H1 (cell line): Measurements from ENCODE around the gene VAT1L. TPM values are rescaled to one million over a fixed set of nuclear protein-coding genes. Genes with fewer than 3 reads are reported as not detected.

Experiments
- CTCF ChIA-PET: fragments of 300-600 bp; sonication (Branson Sonifier 250); formaldehyde crosslinking; loops from one replicate; lab custom pipeline; 2021; ENCODE audit not compliant: partially characterized antibody; lab: Charles Lee
- POLR2A ChIA-PET: fragments of 300-600 bp; sonication (Branson Sonifier 250); formaldehyde crosslinking; loops from one replicate; lab custom pipeline; 2021; ENCODE audit warnings: inconsistent platforms; ENCODE audit not compliant: partially characterized antibody; lab: Charles Lee
- DNase-seq, 2 experiments: peaks; one replicate each; pipeline versions ENCODE4 v3.0.0 to v3.0.0-alpha.2; 2010 to 2022; ENCODE audit warnings: low spot score in 2 of 2, low read depth in 1 of 2, mixed read lengths in 1 of 2
- FAIRE-seq: peaks from 2 replicates; lab custom pipeline; 2011; peaks lifted over from hg19 to GRCh38; lab: Jason Lieb, UNC
- H2AFZ ChIP-seq: 2 replicates; pipeline ENCODE4 v1.8.1; 2012; ENCODE audit warnings: low read length, inconsistent platforms
- H2AK5ac ChIP-seq: 2 replicates; pipeline ENCODE4 v1.6.1; 2013; ENCODE audit warnings: low read depth, low read length
- H2BK120ac ChIP-seq: replicated peaks from 2 replicates; pipeline ENCODE3; 2013; ENCODE audit warnings: low read depth, low read length, inconsistent platforms
- H2BK12ac ChIP-seq: 2 replicates; pipeline ENCODE4 v1.6.1; 2013; ENCODE audit warnings: low read depth, low read length
- H2BK15ac ChIP-seq: 2 replicates; pipeline ENCODE4 v1.6.1; 2013; ENCODE audit warnings: low read length
- H2BK20ac ChIP-seq: 2 replicates; pipeline ENCODE4 v1.6.1; 2013; ENCODE audit warnings: low read length
- H2BK5ac ChIP-seq: 2 replicates; pipeline ENCODE4 v1.6.1; 2013; ENCODE audit warnings: low read depth, low read length
- H3K14ac ChIP-seq: 2 replicates; pipeline ENCODE4 v1.6.1; 2013; ENCODE audit warnings: inconsistent platforms; ENCODE audit not compliant: insufficient read length
- H3K18ac ChIP-seq: 2 replicates; pipeline ENCODE4 v1.6.1; 2013; ENCODE audit warnings: low read length; ENCODE audit errors: extremely low read depth
- H3K23ac ChIP-seq: 2 replicates; pipeline ENCODE4 v1.6.1; 2013; ENCODE audit warnings: inconsistent platforms; ENCODE audit not compliant: insufficient read length
- H3K23me2 ChIP-seq: 2 replicates; pipeline ENCODE4 v1.6.1; 2013; ENCODE audit warnings: low read depth, low read length
- H3K27ac ChIP-seq: 2 replicates; pipeline ENCODE4 v1.6.1; 2011; ENCODE audit warnings: low read depth, low read length, inconsistent platforms
- H3K27me3 ChIP-seq, 4 experiments: replicated peaks in 1 of 4; 1 replicate in 1 of 4; 2 replicates in 3 of 4; pipeline versions ENCODE4 v1.6.1 to v1.8.1; 2011 to 2013; ENCODE audit warnings: low read length in 3 of 4, mild to moderate bottlenecking in 3 of 4, inconsistent platforms in 2 of 4, mixed read lengths in 2 of 4, moderate library complexity in 1 of 4; ENCODE audit not compliant: control insufficient read depth in 3 of 4, insufficient read depth in 3 of 4; ENCODE audit errors: extremely low read depth in 1 of 4
- H3K36me3 ChIP-seq, 4 experiments: 2 replicates each; pipeline versions ENCODE4 v1.6.1 to v1.8.1; 2011 to 2013; ENCODE audit warnings: mild to moderate bottlenecking in 4 of 4, low read length in 3 of 4, moderate library complexity in 2 of 4, control low read depth in 1 of 4, inconsistent platforms in 1 of 4; ENCODE audit not compliant: insufficient read depth in 4 of 4, control insufficient read depth in 2 of 4
- H3K4ac ChIP-seq: replicated peaks from 2 replicates; pipeline ENCODE3; 2013; ENCODE audit warnings: low read length, low read depth, mixed read lengths, inconsistent platforms; ENCODE audit not compliant: insufficient read length
- H3K4me1 ChIP-seq, 4 experiments: replicated peaks in 1 of 4; 1 replicate in 1 of 4; 2 replicates in 3 of 4; pipeline versions ENCODE4 v1.6.1 to v1.8.1; 2011 to 2013; ENCODE audit warnings: low read length in 3 of 4, inconsistent platforms in 2 of 4, mixed read lengths in 1 of 4; ENCODE audit not compliant: insufficient read depth in 4 of 4, control insufficient read depth in 3 of 4
- H3K4me2 ChIP-seq, 2 experiments: 2 replicates each; pipeline versions ENCODE4 v1.6.1 to v1.8.1; 2011 to 2013; ENCODE audit warnings: low read depth in 2 of 2, low read length in 2 of 2, control low read depth in 1 of 2, inconsistent platforms in 1 of 2, mild to moderate bottlenecking in 1 of 2; ENCODE audit not compliant: insufficient read depth in 1 of 2
- H3K4me3 ChIP-seq, 4 experiments: fragments of 200-600, 300-600 bp in 1 of 4; sonication (generic), shearing (Covaris generic), sonication (Bioruptor Twin) in 1 of 4; 2 replicates each; pipeline versions ENCODE4 v1.5.1 to v1.8.1; 2011 to 2016; ENCODE audit warnings: low read length in 4 of 4, low read depth in 3 of 4, control low read depth in 2 of 4, inconsistent platforms in 2 of 4, mild to moderate bottlenecking in 2 of 4, mixed read lengths in 1 of 4, moderate library complexity in 1 of 4; ENCODE audit not compliant: insufficient read depth in 2 of 4; ENCODE audit errors: extremely low read depth in 1 of 4
- H3K56ac ChIP-seq: replicated peaks from 2 replicates; pipeline ENCODE3; 2013; ENCODE audit warnings: low read depth, mild to moderate bottlenecking, mixed read lengths, low read length, inconsistent platforms; ENCODE audit not compliant: insufficient read length
- H3K79me1 ChIP-seq: 2 replicates; pipeline ENCODE4 v1.6.1; 2013; ENCODE audit warnings: low read depth, low read length, control low read depth
- H3K79me2 ChIP-seq, 2 experiments: 2 replicates each; pipeline versions ENCODE4 v1.6.1 to v1.8.1; 2012 to 2013; ENCODE audit warnings: low read length in 2 of 2, mild to moderate bottlenecking in 2 of 2, inconsistent platforms in 1 of 2; ENCODE audit not compliant: insufficient read depth in 2 of 2, control insufficient read depth in 1 of 2
- H3K9ac ChIP-seq, 4 experiments: replicated peaks in 1 of 4; 1 replicate in 1 of 4; 2 replicates in 3 of 4; pipeline versions ENCODE4 v1.6.1 to v1.8.1; 2011 to 2013; ENCODE audit warnings: low read depth in 3 of 4, low read length in 3 of 4, control low read depth in 2 of 4, mild to moderate bottlenecking in 2 of 4, moderate library complexity in 2 of 4, inconsistent platforms in 1 of 4; ENCODE audit errors: extremely low read depth in 1 of 4
- H3K9me3 ChIP-seq, 2 experiments: 2 replicates each; pipeline versions ENCODE4 v1.6.1 to v1.8.1; 2012 to 2013; ENCODE audit warnings: mild to moderate bottlenecking in 2 of 2, moderate library complexity in 2 of 2, control low read depth in 1 of 2, inconsistent platforms in 1 of 2, low read depth in 1 of 2, low read length in 1 of 2, mixed read lengths in 1 of 2; ENCODE audit not compliant: insufficient read depth in 2 of 2
- H4K20me1 ChIP-seq, 2 experiments: replicated peaks in 1 of 2; 2 replicates each; pipeline versions ENCODE3 to v1.8.1; 2011 to 2013; ENCODE audit warnings: inconsistent platforms in 2 of 2, low read length in 2 of 2, mild to moderate bottlenecking in 1 of 2; ENCODE audit not compliant: insufficient read depth in 2 of 2, control insufficient read depth in 1 of 2
- H4K5ac ChIP-seq: 2 replicates; pipeline ENCODE4 v1.6.1; 2013; ENCODE audit warnings: low read length, low read depth, mixed read lengths, inconsistent platforms; ENCODE audit not compliant: insufficient read length
- H4K8ac ChIP-seq: 2 replicates; pipeline ENCODE4 v1.8.0; 2013; ENCODE audit warnings: mild to moderate bottlenecking, moderate library complexity, low read length, inconsistent platforms; ENCODE audit not compliant: insufficient read depth; ENCODE audit errors: extremely low read depth
- H4K91ac ChIP-seq: replicated peaks from 2 replicates; pipeline ENCODE3; 2013; ENCODE audit warnings: low read length, mixed read lengths, inconsistent platforms; ENCODE audit not compliant: insufficient read length
- CBX5 ChIP-seq: fragments of 300-800, 300-1000 bp; sonication (generic); IDR thresholded peaks from 2 replicates; pipeline ENCODE4 v1.7.1; 2016; ENCODE audit warnings: antibody characterized with exemption, low read length, low read depth
- RNF2 ChIP-seq: fragments of 200-900, 300-1000 bp; sonication (generic); IDR thresholded peaks from 2 replicates; pipeline ENCODE4 v1.7.1; 2016; ENCODE audit warnings: borderline replicate concordance, low read depth, mild to moderate bottlenecking, antibody characterized with exemption, low read length; ENCODE audit not compliant: poor library complexity, severe bottlenecking; ENCODE audit errors: missing control alignments
- SIX5 ChIP-seq: IDR thresholded peaks from 2 replicates; pipeline ENCODE4 v1.6.1; 2011; ENCODE audit warnings: mild to moderate bottlenecking, low read depth, low read length
- WGBS, 2 experiments: shearing (Covaris generic) in 1 of 2; methylation state at CpG; one replicate each; pipeline versions ENCODE4 v1.1.6 to v1.1.7; 2013 to 2015; ENCODE audit warnings: low lambda C conversion rate in 2 of 2, mixed read lengths in 2 of 2, inconsistent platforms in 1 of 2, low coverage in 1 of 2, missing lambda C conversion rate in 1 of 2; ENCODE audit not compliant: insufficient replicate concordance in 2 of 2, insufficient coverage in 1 of 2, insufficient read length in 1 of 2; ENCODE audit errors: extremely low coverage in 1 of 2, missing lambda C conversion rate in 1 of 2; 5-methylcytosine and 5-hydroxymethylcytosine counted together
- polyA plus RNA-seq, 7 experiments: library from polyadenylated mRNA; depleted of rRNA in 3 of 7; stranded (reverse) in 5 of 7; unstranded in 2 of 7; fragments of >200 nt in 5 of 7; fragments of 200-250 nt in 2 of 7; gene quantifications; 1 replicate in 5 of 7; 2 replicates in 1 of 7; 4 replicates in 1 of 7; pipeline versions ENCODE4 v1.2.1 to v1.2.3, GENCODE V29; 2011 to 2013; ENCODE audit warnings: missing spikeins in 2 of 7, mixed read lengths in 2 of 7
- total RNA-seq: library from RNA; stranded (reverse); fragmentation: NEBNext Ultra II Directional; extraction: Animal tissue kit (Norgen Biotek cat#: 25700); gene quantifications from 2 replicates; pipeline ENCODE4 v1.2.1, GENCODE V29; 2021

Gene VAT1L
- total and polyA plus RNA-seq, 2 of the 8 experiments (the other 6 are each of a cell fraction or from before 2014, with no cell fraction given): 46.3 to 48.2 TPM

- 94% methylated on average over 4 of the region's 4 CpGs; no CpG with 5 or more reads in 1 of the 2 experiments for WGBS, 2 experiments
Observed at GRCh38 chr16:77823067-77823466, 34.7 kb downstream of the VAT1L start.

More at GRCh38 chr16:77823067-77823466, 34.7 kb downstream of the VAT1L start:
- no peak overlapping the region for H2AFZ ChIP-seq
- H3K23me2 ChIP-seq: no peaks in the 10 kb centered on the region
- H3K23ac ChIP-seq: no peak overlapping the region
- ChIA-PET CTCF (interaction anchor here (1.5 to 1.7 kb wide), 2 partner anchors 31 to 53 kb away, joined by 3 to 4 read pairs; no protein-coding TSS in a partner anchor), POLR2A (no interaction called here)
- no peak overlapping the region for H3K4me2 ChIP-seq
- H3K9me3 ChIP-seq: no peaks in the 10 kb centered on the region
- H2BK12ac ChIP-seq: no peak overlapping the region
- no peak overlapping the region for H3K9ac ChIP-seq
- H3K18ac ChIP-seq: no peak overlapping the region
- no peak overlapping the region for H3K14ac ChIP-seq
- H4K5ac ChIP-seq: no peak overlapping the region
- H2BK120ac ChIP-seq: no peak overlapping the region
- H3K4me1 ChIP-seq: peaks cover 0 to 7% (median 2%) of the 10 kb centered on the region in 4 experiments; a peak in 2 of 7 replicates
- H3K79me1 ChIP-seq: peaks cover 2% of the 10 kb centered on the region; the same call in 1 of the 2 replicates
- no peak overlapping the region for H2BK5ac ChIP-seq
- H4K8ac ChIP-seq: no peak overlapping the region
- no peak overlapping the region for H2BK20ac ChIP-seq
- no peak overlapping the region for H2AK5ac ChIP-seq
- H3K79me2 ChIP-seq: no peaks in the 10 kb centered on the region
- peaks cover 2 to 28% (median 21%) of the 10 kb centered on the region in 4 experiments; a peak in 6 of 8 replicates for H3K36me3 ChIP-seq
- no peak overlapping the region for H3K56ac ChIP-seq
- no peak for TF ChIP-seq CBX5
- TF ChIP-seq SIX5: no peak
- no peak for TF ChIP-seq RNF2
- no peak overlapping the region for H3K4me3 ChIP-seq
- no peaks in the 10 kb centered on the region for H3K27me3 ChIP-seq
- H3K27ac ChIP-seq: no peak overlapping the region
- FAIRE-seq (no peak), DNase-seq (no peak)
- H4K20me1 ChIP-seq: no peaks in the 10 kb centered on the region
- no peak overlapping the region for H2BK15ac ChIP-seq
- H3K4ac ChIP-seq: no peak overlapping the region
- no peak overlapping the region for H4K91ac ChIP-seq
